GM18517 (cell line): ENCODE data around the gene LRMDA.

Experiments used
- ATAC-seq: cut with Tn5 transposase; IDR thresholded peaks from one replicate; pipeline ENCODE4 v1.9.1; 2021; ENCODE audit warnings: mild to moderate bottlenecking, moderate library complexity; ENCODE audit not compliant: unreplicated experiment

The LRMDA gene

GRCh38 chr10:75929630-75930161 is 498.3 kb downstream of the LRMDA start:
- ATAC-seq, result no peak

- no peak for ATAC-seq
These were observed 501.5 kb downstream of the LRMDA start for GRCh38 chr10:75932921-75933320.

GRCh38 chr10:75935240-75935639 is 503.8 kb downstream of the LRMDA start:
- no peak for ATAC-seq

GRCh38 chr10:75935650-75936400 is 504.4 kb downstream of the LRMDA start:
- ATAC-seq, result no peak

GRCh38 chr10:75936841-75937240 is 505.4 kb downstream of the LRMDA start:
- no peak for ATAC-seq

GRCh38 chr10:75937823-75938222 is 506.4 kb downstream of the LRMDA start:
- ATAC-seq, result no peak

- no peak for ATAC-seq
These were observed 507.1 kb downstream of the LRMDA start for GRCh38 chr10:75938380-75939122.

- no peak for ATAC-seq
These were observed 508.1 kb downstream of the LRMDA start for GRCh38 chr10:75939541-75939940.

GRCh38 chr10:75940742-75941141 is 509.3 kb downstream of the LRMDA start:
- ATAC-seq, result no peak

- no peak for ATAC-seq
These were observed 509.9 kb downstream of the LRMDA start for GRCh38 chr10:75941223-75941801.

- ATAC-seq, result no peak
These were observed 512.6 kb downstream of the LRMDA start for GRCh38 chr10:75944061-75944460.

- ATAC-seq, result no peak
These were observed 517.2 kb downstream of the LRMDA start for GRCh38 chr10:75948583-75948982.

GRCh38 chr10:75950307-75950706 is 518.9 kb downstream of the LRMDA start:
- no peak for ATAC-seq

GRCh38 chr10:75950997-75951589 is 519.7 kb downstream of the LRMDA start:
- no peak for ATAC-seq

- ATAC-seq, result no peak
These were observed 520.2 kb downstream of the LRMDA start for GRCh38 chr10:75951627-75952026.

- no peak for ATAC-seq
These were observed 520.7 kb downstream of the LRMDA start for GRCh38 chr10:75952093-75952492.

GRCh38 chr10:75954486-75954885 is 523.1 kb downstream of the LRMDA start:
- no peak for ATAC-seq

GRCh38 chr10:75955973-75956502 is 524.6 kb downstream of the LRMDA start:
- ATAC-seq, result no peak

GRCh38 chr10:75956624-75957023 is 525.2 kb downstream of the LRMDA start:
- ATAC-seq, result no peak

- no peak for ATAC-seq
These were observed 526.1 kb downstream of the LRMDA start for GRCh38 chr10:75957314-75958120.
